Activated CD4-positive, alpha-beta T cell treated with anti-CD3 and anti-CD28 coated beads for 4 hours (primary cell): ENCODE results near the gene PTPN9.
"Not testable (repeated sequence)": the region's sequence is repeated elsewhere in the genome, so short reads cannot be mapped to it uniquely, and the experiment has no call there.

Experiments
- DNase-seq, 2 donors: peaks; one replicate each; pipeline ENCODE4 v3.0.0-alpha.2; 2020

Gene PTPN9

GRCh38 chr15:75451674-75452363, 127.3 kb downstream of the PTPN9 start, which contains the start of gene SIN3A:
TSS of gene SIN3A (minus strand) at chr15:75451690. CDS start at chr15:75430375, 21,315 bp downstream.
- DNase-seq: peak; percentile 99 to 100

DNA sequence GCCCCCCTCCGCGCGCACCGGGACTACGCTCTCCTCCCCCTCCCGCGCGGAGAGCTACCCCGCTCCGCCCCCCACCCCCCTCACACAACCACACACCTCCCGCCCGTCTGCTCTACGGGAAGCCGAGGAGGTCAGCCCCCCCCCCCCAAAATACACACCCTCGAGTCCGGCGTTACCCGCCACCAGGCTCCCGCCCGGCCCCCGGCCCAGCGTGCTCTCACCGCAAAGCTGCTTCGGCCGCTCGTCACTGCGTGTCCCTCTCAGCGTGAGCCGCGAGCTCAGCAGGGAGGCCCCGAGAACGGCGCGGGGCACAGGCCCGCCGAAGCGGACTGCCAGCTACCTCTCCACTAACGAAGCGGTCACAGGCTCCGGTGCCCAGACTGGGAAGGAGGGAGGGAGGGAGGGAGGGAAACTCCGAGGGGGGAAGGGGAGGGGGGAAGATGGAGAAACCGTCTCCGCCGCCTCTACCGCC, 127.9 kb downstream of the PTPN9 start:
- no peak for DNase-seq

- DNase-seq: peak; percentile 96 to 97
These were observed 128.6 kb downstream of the PTPN9 start for GRCh38 chr15:75450307-75451201.

DNA sequence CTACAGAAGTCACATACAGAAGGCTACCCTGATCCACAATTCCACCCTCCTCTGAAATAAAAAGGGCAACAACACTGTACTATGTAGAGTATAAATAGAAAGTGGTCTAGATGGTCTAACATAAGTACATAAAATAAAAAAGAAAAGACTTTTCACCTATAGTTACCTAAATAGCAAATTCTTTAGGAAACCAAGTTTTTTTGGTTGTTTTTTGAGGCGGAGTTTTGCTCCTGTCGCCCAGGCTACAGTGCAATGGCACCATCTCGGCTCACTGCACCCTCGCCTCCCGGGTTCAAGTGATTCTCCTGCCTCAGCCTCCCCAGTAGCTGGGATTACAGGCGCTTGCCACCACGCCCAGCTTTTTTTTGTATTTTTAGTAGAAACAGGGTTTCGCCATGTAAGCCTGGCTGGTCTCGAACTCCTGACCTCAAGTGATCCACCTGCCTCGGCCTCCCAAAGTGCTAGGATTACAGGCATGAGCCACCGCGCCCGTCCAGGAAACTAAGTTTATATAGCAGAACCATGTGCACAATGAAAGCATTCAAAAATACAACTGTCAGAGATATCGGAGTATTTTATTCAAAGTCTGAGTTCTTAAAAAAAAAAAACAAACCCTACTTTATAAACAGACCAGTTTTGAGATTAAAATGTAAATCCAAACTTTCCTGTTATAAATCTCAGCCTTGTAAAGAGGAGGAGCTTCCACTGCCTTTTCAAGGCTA, 129.4 kb downstream of the PTPN9 start:
- DNase-seq: no peak

DNA sequence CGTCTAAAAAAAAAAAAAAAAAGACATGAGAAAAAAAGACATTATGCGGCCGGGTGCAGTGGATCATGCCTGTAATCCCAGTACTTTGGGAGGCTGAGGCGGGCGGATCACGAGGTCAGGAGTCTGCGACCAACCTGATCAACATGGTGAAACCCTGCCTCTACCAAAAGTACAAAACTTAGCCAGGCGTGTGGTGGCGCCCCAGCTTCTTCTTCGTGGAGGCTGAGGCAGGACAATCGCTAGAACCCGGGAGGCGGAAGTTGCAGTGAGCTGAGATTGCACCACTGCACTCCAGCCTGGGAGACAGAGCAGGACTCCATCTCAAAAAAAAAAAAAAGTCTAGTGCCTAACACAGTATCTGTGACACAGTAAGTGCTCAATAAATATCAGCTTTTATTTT, 130.9 kb downstream of the PTPN9 start:
- DNase-seq: not testable (repeated sequence)

DNA sequence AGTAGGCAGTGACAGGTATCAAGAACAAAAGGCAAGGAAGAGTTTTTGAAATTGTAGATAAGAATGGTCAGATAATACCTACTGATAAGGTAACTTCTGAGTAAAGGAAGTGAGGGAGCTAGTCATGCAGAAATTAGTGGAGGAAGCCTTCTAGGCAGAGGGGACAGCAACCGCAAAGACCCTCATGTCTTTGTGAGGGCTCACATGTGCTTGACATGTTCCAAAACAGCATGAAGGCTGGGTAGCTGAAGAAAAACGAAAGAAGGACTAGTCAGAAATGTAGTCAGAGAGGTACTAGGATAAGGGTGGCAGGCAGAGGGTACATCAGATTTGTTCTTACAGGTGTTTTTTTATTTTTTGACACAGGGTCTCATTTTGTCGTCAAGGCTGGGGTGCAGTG, 133.0 kb downstream of the PTPN9 start:
- no peak for DNase-seq

DNA sequence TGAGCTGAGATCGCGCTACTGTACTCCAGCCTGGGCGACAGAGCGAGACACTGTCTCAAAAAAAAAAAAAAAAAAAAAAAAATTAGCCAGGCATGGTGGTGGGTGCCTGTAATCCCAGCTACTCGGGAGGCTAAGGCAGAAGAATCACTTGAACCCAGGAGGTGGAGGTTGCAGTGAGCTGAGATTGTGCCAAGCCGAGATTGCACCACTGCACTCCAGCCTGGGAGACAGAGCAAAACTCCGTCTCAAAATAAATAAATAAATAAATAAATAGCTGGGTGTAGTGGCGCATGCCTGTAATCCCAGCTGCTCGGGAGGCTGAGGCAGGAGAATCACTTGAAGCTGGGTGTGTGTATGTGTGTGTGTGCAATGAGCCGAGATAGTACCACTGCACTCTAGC, 133.8 kb downstream of the PTPN9 start:
- DNase-seq: not testable (repeated sequence)

- not testable (repeated sequence) for DNase-seq
These were observed 135.1 kb downstream of the PTPN9 start for GRCh38 chr15:75443972-75444453.

GRCh38 chr15:75437721-75438120, 141.4 kb downstream of the PTPN9 start:
- no peak for DNase-seq

- DNase-seq: no peak
These were observed 142.2 kb downstream of the PTPN9 start for GRCh38 chr15:75436881-75437280.

- DNase-seq: no peak
These were observed 147.4 kb downstream of the PTPN9 start for GRCh38 chr15:75431682-75432081.

- DNase-seq: no peak
These were observed 147.8 kb downstream of the PTPN9 start for GRCh38 chr15:75431270-75431669.

DNA sequence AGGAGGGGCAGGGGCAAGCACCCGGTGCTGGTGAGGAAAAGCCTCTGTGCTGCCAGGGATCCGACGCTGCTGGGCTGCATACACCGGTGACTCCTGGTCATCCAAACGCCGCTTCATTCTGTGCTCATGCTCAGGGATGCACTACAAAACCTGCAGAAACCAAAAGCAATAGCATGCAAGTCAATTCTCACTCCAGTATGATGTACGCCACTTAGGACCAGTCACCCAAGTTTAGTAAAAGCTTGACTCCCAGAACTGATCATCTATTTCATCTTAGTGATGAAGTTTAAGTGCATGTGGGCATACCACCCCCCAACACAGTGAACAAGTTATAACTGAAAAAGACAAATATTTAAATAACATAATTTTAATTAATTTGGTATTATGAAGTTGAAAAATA, 148.9 kb downstream of the PTPN9 start:
- no peak for DNase-seq

- no peak for DNase-seq
These were observed 151.0 kb downstream of the PTPN9 start for GRCh38 chr15:75428152-75428551.

DNA sequence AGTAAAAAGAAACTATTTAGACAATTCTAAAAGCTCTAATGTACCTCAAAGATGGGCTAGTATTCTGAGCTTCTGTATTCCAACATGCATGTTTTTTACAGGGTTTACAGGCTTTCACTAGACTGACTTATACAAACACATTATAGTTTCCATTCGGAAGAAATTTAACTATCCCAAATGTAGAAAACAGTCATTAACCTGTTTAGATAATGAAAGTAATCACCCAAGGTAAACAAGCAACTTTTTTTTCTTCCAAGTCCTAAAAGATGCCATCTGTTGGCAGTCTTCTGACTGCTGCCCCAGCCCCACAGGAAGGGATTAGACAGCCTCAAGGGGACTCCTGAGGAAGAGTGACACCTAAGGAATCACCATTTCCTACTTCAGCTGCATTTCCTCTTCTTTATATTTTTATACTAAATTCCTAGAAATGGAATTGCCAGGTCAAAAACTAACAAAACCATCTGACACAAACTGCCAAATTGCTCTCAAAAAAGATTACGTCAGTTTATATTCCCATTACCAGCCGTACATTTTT, 153.1 kb downstream of the PTPN9 start:
- DNase-seq: no peak

DNA sequence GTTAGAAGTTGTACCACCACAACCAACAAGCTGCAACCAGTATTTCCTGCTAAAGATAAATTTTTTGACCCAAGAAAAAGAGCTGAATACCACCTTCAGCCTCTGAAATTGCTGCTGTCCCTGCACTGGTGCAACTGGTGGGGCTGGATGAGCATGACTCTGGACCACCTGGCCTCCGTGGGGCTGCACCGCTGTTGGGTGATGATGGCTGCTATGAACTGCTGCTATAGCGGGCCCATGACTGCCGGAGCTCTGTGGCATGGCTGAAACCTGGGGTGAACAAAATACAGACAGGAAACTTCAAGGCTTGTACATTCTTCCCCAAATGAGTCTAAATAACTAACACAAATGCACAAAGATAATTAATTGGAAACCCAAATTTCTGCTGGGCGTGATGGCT, 156.6 kb downstream of the PTPN9 start:
- DNase-seq: no peak

GRCh38 chr15:75420698-75421097, 158.4 kb downstream of the PTPN9 start:
- no peak for DNase-seq

- DNase-seq: no peak
These were observed 162.5 kb downstream of the PTPN9 start for GRCh38 chr15:75416584-75416983.
